T-helper 1 cell treated with Interleukin-12 subunit alpha and Interleukin-12 subunit beta and Interleukin-4 antibody, amounts not matched to agents 30 μg/mL and 1 μg/mL, for 36 hours (primary cell): ENCODE results near the gene WLS.

ENCODE experiments used
- H3K27ac Mint-ChIP-seq: one replicate; pipeline ENCODE4 v1.8.0; 2021; ENCODE audit warnings: mild to moderate bottlenecking, mixed read lengths
- H3K27me3 Mint-ChIP-seq: one replicate; pipeline ENCODE4 v1.8.0; 2021; ENCODE audit warnings: low read depth, mixed read lengths
- H3K36me3 Mint-ChIP-seq: one replicate; pipeline ENCODE4 v1.8.0; 2021; ENCODE audit warnings: low read depth, mixed read lengths
- H3K4me1 Mint-ChIP-seq: one replicate; pipeline ENCODE4 v1.8.0; 2021; ENCODE audit warnings: low read depth, mixed read lengths
- H3K4me3 Mint-ChIP-seq: one replicate; pipeline ENCODE4 v1.8.0; 2021; ENCODE audit warnings: mild to moderate bottlenecking, moderate library complexity, mixed read lengths
- H3K9me3 Mint-ChIP-seq: one replicate; pipeline ENCODE4 v1.8.0; 2021; ENCODE audit warnings: mixed read lengths

WLS gene

DNA sequence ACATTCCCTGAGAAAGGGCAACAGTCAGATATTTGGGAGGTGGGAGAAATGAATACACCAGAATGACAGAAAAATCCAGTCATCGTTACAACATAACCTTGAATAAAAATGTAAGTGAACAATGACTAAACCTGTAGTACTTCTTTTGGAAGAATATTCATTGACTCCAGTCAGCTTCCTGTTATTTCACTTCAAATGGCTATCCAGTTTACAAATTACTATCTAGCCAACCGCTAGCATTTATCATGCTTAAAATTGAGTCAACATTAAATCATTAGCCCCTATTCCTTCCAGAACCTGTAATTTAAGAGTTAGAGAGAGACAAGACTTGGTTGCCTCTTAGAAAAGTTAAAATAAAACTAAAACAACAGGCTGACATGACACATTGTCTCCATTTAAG, 33.6 kb downstream of the WLS start:
- Mint-ChIP-seq H3K9me3 (no peaks in the 10 kb centered on the region), H3K4me1 (no peaks in the 10 kb centered on the region), H3K27me3 (no peaks in the 10 kb centered on the region), H3K27ac (no peak overlapping the region), H3K36me3 (no peaks in the 10 kb centered on the region), H3K4me3 (no peak overlapping the region)

DNA sequence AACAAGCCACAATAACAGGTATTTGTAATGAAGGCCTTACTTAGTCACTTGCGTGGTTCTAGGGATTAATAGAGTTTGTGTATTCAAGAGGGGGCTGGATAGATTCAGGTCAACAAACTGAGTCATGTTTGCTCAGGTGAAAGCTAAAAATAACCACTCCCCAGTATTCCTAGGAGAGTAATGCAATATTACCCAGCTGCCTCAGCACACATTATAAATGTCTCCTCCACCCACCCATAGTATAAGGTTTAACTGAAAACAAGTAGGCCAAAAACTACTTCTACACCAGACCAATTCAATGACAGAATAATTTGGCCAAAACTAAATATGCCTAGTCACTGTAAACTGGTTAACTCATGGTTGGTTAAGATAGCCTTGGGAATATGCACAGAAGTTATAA, 34.4 kb downstream of the WLS start:
- no peaks in the 10 kb centered on the region for H3K9me3 Mint-ChIP-seq
- H3K27ac Mint-ChIP-seq = no peak overlapping the region
- H3K27me3 Mint-ChIP-seq = no peaks in the 10 kb centered on the region
- H3K4me3 Mint-ChIP-seq = no peak overlapping the region
- H3K36me3 Mint-ChIP-seq = no peaks in the 10 kb centered on the region
- H3K4me1 Mint-ChIP-seq = no peaks in the 10 kb centered on the region

DNA sequence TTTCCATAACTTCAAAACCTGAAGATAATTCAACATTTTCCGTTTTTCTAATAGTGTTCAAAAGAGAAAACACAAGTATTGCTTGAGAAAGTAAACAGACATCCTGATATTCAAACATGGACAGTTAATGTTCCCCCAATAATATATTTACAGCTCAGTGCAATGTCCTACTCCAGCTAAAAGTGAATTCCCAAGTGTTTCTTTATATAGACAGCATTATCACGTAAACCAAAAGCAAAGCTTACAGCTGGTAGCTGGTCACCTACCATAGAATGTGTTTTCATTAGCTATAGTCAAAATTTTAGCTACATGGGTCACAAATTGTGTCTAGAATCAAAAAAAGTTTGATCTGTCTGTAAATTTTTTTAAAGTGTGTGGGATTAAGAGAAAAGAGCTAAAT, 34.9 kb downstream of the WLS start:
- Mint-ChIP-seq H3K9me3 (no peaks in the 10 kb centered on the region), H3K27ac (no peak overlapping the region), H3K36me3 (no peaks in the 10 kb centered on the region), H3K4me1 (no peaks in the 10 kb centered on the region), H3K27me3 (no peaks in the 10 kb centered on the region), H3K4me3 (no peak overlapping the region)

DNA sequence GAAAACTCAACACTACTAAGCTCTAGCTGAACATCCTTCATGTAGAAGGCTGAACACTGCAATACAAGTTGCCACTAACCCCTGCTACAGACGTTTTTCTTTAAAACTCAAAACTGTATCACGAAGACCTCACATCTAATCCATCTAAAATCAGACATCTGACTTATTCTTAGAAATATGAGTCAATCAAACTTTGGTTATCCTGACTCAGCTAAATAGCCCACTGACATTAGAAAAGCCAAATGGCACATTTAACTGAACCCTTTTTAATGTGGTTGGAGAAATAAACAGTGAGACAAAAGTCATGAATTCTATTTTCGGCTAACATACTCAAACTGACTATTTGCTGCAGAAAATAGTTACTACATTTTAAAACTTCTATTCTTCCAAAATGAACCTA, 35.6 kb downstream of the WLS start:
- Mint-ChIP-seq H3K36me3 (no peaks in the 10 kb centered on the region), H3K27ac (no peak overlapping the region), H3K9me3 (no peaks in the 10 kb centered on the region), H3K4me1 (no peaks in the 10 kb centered on the region), H3K27me3 (no peaks in the 10 kb centered on the region), H3K4me3 (no peak overlapping the region)

DNA sequence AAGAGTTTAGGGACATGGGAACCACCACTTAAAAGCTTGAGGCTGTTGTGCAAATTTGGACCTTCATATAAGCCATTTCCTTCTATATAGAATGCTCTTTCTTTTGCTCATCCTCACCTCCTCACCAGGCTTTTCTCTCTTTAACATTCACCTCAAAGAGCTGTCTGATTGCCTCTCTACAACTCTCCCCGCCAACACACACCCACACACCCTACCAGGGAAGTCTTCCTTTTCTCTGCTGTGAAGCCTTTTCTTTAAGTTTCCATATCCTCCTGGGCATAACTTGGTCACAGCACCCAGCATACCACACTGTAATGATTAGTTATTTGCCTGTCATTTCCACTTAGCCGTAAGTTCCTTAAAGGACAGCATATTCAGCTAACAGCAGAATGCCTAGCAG, 40.6 kb downstream of the WLS start:
- no peaks in the 10 kb centered on the region for H3K9me3 Mint-ChIP-seq
- H3K4me3 Mint-ChIP-seq = no peak overlapping the region
- H3K36me3 Mint-ChIP-seq = no peaks in the 10 kb centered on the region
- H3K27me3 Mint-ChIP-seq = no peaks in the 10 kb centered on the region
- H3K27ac Mint-ChIP-seq = no peak overlapping the region
- H3K4me1 Mint-ChIP-seq = no peaks in the 10 kb centered on the region

DNA sequence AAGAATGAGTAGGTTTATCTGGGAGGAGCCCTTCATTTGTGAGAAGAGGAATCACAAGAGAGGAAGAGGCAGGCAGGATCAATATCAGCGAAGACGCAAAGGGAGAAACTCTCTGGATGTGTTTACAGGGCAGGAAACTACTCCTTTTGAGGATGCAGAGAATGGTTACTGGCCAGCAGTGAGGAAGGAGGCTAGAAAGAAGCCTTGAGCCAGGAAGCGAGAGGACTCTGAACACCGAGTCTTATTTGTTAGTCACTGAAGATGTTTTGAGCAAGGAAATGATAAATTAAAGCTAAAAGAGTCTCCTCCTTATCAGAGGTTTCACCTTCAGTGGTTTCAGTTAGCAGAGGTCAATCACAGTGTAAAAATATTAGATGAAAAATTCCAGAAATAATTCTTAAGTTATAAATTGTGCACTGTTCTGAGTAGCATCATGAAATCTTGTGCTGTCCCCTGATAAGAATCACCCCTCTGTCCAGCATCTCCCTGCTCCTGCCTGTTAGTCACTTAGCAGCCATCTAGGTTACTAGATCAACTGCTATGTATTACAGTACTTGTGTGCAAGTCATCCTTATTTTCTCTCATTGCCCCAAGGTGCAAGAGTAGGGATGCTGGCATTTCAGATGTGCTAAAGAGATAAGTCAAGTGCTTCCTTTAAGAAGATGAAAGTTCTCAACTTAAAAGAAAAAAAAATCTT, 43.5 kb downstream of the WLS start:
- no peak overlapping the region for H3K4me3 Mint-ChIP-seq

DNA sequence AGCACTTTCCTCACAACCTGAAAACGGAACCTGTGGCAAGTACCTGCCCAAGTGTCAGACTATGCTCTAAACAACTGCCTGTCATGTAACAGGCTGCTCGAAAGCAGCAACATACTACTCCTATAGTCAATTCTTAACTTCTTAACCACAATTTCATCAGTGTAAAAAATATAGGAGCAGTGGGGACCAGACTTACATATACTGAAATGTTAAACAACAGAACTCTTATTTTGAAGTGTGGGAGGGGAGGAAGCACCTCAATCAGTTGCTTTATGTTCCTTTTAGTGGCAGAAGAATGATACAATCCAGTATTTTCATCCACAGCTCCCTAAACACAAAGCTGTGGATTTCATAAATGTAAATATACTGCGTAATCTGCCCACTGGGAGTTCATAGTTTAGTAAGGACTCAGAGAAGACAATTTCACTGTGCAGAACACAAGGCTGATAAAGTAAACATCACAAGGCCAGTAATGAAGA, 44.2 kb downstream of the WLS start:
- Mint-ChIP-seq H3K27ac (no peak overlapping the region), H3K27me3 (no peaks in the 10 kb centered on the region), H3K4me3 (no peak overlapping the region), H3K9me3 (no peaks in the 10 kb centered on the region), H3K4me1 (no peaks in the 10 kb centered on the region), H3K36me3 (no peaks in the 10 kb centered on the region)

More for the DNA sequence above, 43.5 kb downstream of the WLS start:
- Mint-ChIP-seq H3K27me3 (no peaks in the 10 kb centered on the region), H3K9me3 (no peaks in the 10 kb centered on the region), H3K27ac (no peak overlapping the region), H3K36me3 (no peaks in the 10 kb centered on the region), H3K4me1 (no peaks in the 10 kb centered on the region)

DNA sequence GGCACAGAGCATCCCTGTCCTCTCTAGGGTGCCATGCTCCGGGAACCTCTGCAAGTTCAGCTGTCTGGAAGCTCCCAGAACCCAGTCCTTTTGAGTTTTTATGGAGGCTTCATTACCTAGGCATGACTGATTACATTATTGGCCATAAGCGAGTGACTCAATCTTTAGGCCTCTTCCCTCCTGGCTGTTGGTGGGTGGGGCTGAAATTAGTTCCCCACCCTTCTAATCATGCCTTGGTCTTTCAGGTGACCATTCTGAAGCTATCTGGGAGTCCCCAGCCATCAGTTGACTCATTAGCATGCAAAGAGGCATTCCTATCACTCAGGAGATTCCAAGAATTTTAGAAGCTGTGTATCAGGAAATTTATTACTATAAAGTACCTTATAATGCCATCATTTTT, 46.6 kb downstream of the WLS start:
- no peaks in the 10 kb centered on the region for H3K9me3 Mint-ChIP-seq

DNA sequence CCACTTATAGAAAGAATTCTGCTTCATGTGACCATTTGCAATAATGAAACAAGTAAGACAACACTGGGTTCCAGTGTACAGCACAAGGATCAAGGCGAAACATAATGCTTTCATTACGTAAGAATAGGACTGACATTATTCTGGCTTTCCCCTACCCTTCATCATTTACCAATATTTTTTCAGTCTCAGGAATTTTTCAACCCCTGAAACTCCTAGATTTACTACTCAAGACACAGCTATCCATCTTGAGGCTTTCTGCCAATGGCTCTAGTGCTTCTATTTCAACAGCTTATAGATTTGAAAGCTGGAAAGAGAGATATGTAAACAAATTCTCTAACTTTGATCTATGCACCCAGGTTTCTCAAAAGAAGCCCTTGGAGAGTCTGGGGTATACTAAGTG, 48.4 kb downstream of the WLS start:
- H3K9me3 Mint-ChIP-seq = no peaks in the 10 kb centered on the region
- no peak overlapping the region for H3K4me3 Mint-ChIP-seq
- no peaks in the 10 kb centered on the region for H3K27me3 Mint-ChIP-seq
- peaks cover under 1% of the 10 kb centered on the region for H3K4me1 Mint-ChIP-seq
- H3K36me3 Mint-ChIP-seq = no peaks in the 10 kb centered on the region
- no peak overlapping the region for H3K27ac Mint-ChIP-seq

More for the DNA sequence above, 46.6 kb downstream of the WLS start:
- Mint-ChIP-seq H3K4me1 (no peaks in the 10 kb centered on the region), H3K27me3 (no peaks in the 10 kb centered on the region), H3K27ac (no peak overlapping the region), H3K36me3 (no peaks in the 10 kb centered on the region), H3K4me3 (no peak overlapping the region)

DNA sequence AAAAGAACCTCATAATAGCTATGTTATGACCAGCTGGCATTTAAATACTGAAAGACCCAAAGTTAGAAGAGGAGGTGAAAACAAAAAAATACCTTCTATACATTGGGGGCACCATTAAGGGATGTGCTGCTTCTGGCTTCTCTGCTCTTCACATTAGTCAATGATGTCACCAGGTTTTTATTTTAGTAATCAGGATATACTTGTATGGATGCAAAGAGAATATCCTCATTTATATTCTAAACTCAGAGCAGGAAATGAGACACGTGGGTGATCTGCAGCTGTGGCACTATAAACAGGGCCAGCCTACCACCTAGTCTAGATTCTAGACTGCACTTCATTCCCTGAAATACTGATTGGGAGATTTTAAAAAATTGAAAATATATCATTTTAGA, 51.2 kb downstream of the WLS start:
- no peak overlapping the region for H3K4me3 Mint-ChIP-seq
- H3K4me1 Mint-ChIP-seq = peaks cover 2% of the 10 kb centered on the region
- no peaks in the 10 kb centered on the region for H3K36me3 Mint-ChIP-seq
- no peaks in the 10 kb centered on the region for H3K27me3 Mint-ChIP-seq
- H3K27ac Mint-ChIP-seq = no peak overlapping the region
- no peaks in the 10 kb centered on the region for H3K9me3 Mint-ChIP-seq

DNA sequence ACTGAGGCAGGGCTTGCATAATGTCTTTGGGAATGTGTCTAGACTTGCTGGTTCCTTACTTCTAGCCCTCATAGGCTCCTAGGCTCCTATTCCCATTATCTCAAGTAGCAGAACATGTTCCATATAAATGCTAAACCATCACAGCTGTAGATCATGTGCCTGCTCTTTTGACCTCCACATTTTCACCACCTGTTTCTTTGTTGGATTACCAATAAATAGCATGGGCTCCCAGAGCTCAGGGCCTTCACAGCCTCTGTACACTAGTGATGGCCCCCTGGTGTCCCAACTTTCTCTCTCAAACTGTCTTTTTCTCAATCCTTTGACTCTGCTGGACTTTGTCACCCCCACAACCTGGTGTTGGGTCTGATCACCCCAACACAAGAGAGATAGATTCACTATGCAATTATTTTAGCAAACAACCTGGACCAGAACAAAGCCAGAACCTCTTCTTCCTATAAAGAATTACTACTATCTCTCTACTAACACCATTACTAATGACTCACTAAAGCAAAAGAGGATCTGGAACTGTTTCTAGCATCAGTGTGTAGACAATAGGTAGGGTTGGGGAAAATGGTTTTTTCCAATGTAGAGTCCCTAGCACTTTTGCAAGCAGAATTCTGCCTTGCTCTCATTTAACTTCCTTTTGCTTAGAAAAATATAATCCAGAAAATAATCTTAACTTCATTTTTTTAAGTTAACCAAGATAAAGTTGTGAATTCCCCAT, 51.7 kb downstream of the WLS start:
- Mint-ChIP-seq H3K4me3 (no peak overlapping the region), H3K27ac (no peak overlapping the region), H3K9me3 (no peaks in the 10 kb centered on the region), H3K4me1 (peaks cover 2% of the 10 kb centered on the region), H3K27me3 (no peaks in the 10 kb centered on the region), H3K36me3 (no peaks in the 10 kb centered on the region)

DNA sequence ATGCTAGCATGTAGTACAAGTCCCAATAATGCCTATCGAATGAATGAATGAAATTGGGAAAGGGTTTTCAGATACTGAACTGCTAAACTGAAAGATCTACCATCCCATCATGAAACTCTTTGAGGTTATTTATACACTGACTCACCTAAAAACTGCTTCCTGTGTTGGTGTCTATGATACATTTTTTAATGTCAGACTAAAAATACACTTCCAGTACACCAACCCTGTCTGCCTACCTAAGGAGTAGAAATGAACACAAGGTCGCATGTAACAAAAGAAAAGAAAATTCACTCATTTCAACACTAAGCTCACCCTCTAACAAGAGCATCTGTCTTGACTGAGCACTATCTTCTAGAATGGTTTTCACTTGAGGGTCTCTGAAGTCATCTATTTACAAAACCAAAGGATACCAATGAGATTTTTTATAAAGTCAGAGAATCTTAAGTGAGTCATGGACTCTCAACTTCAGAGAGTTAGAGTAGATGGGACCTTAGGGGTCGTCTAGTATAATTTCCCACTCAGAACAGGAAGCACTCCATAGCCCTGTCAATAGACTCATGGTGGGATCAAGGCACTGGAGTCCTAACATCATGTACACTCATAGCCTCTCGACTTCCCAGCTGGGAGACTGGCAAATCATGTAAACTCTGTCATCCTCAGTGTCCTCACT, 53.4 kb downstream of the WLS start:
- H3K27ac Mint-ChIP-seq = no peak overlapping the region
- no peak overlapping the region for H3K4me3 Mint-ChIP-seq
- H3K36me3 Mint-ChIP-seq = no peaks in the 10 kb centered on the region
- no peaks in the 10 kb centered on the region for H3K9me3 Mint-ChIP-seq
- no peaks in the 10 kb centered on the region for H3K27me3 Mint-ChIP-seq
- peaks cover 2% of the 10 kb centered on the region for H3K4me1 Mint-ChIP-seq

DNA sequence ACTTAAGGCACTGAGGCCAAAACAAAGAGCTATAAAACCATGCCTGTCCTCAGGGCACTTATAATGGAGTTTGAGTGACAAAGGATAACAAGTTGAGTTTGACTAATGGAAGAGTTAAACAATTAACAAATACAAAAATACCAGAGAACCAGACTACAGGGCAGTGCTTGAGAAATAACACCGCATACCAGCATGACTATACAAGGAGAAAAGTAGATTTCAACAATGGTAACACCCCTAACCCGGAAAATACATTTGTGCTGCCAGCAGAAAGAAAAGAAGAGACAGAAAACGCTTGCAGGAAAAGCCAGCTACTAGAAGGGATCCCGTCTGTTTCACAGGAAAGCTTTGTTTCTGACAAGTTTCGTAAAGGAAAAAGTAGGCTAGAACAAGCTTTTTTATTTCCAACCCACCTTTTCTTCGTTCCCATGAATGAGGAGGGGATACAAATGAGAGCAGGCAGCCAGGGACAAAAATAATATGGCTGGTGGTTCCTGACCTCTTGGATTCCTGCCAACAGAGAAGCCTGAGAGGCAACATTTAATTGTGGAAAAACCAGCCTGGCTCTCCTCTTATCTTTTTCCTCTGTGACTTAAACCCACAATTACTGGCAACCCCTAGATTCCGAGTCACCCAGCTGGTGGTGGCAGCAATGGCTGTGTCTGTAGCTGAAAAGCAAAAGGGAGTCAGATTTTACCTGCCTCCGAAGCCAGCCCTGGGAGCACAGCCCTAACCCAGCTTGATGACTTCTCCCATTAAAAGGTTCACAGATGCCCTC, 56.5 kb downstream of the WLS start:
- no peaks in the 10 kb centered on the region for H3K9me3 Mint-ChIP-seq
- H3K27ac Mint-ChIP-seq = no peak overlapping the region
- no peaks in the 10 kb centered on the region for H3K36me3 Mint-ChIP-seq
- peaks cover 2% of the 10 kb centered on the region for H3K4me1 Mint-ChIP-seq
- no peaks in the 10 kb centered on the region for H3K27me3 Mint-ChIP-seq
- H3K4me3 Mint-ChIP-seq = no peak overlapping the region

DNA sequence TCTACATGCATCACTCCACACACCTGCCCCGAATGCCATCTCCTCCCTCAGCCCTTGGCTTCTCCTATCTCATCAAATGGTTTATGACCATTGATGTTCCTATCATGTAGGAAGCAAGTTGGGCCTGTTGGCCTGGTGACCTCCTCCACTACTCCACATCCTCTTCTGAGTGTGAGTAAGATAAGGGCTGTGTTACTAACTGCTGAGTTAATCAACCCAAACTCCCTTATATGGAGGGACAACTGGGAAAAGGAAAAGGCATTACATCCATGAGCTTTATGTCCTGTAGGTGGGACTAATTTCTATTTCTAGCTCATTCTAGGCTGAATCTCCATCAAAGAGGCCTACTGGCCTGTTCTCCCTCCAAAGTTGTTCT, 57.6 kb downstream of the WLS start:
- H3K4me1 Mint-ChIP-seq = peaks cover 2% of the 10 kb centered on the region
- no peak overlapping the region for H3K27ac Mint-ChIP-seq
- no peaks in the 10 kb centered on the region for H3K9me3 Mint-ChIP-seq
- no peaks in the 10 kb centered on the region for H3K36me3 Mint-ChIP-seq
- H3K27me3 Mint-ChIP-seq = no peaks in the 10 kb centered on the region
- no peak overlapping the region for H3K4me3 Mint-ChIP-seq
